ENCODE measurements around the gene ZNF620. TPM values are rescaled to one million over a fixed set of nuclear protein-coding genes. Genes with fewer than 3 reads are reported as not detected.

Gene ZNF620
- total RNA-seq (ENCODE audit: low replicate concordance), result 0.83 and 1.3 TPM in 2 replicates

DNA sequence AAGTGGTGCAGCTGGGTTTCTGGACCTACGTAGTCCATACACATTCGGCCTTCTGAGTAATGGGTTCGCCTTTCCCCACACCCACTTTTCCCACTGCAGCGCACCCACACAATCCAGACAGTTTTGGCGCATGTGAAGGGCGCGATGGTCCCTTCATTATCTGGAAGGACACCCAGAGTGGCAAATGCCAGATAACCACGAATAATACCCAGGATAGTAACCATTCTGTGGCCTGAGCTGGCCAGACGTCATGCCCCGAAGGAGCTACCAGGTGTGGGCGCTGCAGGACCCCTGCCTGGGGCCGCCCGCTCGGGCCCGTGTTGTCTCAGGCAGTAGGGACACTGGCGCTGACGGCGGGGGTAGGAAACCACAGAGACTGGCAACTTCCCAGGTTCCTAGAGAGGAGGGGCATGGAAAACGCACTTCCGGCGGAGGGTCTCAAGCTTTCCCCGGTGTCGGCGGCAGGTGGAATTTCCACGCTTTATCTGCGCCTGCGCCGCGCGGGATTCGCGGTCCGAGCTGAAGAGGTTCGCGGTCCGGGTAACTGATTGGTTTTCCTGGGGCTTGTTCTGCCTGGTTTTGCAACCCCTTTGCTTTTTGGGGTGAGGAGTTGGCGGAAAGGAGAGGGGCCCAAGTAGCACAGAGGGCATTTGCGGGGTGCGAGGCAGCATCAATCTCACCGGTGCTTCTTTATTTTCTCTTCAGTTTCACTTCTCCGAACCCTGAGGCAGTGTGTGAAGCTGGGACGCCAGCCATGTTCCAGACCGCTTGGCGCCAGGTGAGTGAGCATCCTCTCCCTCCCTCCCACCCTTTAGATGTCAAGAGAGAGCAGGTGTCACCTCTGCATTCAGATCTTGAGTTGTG lies at the start of gene ZNF620:
ZNF620 (plus strand) TSS at position 441 of the 864 bp plus-strand sequence; CDS start at position 755, 314 bp downstream.

DNA sequence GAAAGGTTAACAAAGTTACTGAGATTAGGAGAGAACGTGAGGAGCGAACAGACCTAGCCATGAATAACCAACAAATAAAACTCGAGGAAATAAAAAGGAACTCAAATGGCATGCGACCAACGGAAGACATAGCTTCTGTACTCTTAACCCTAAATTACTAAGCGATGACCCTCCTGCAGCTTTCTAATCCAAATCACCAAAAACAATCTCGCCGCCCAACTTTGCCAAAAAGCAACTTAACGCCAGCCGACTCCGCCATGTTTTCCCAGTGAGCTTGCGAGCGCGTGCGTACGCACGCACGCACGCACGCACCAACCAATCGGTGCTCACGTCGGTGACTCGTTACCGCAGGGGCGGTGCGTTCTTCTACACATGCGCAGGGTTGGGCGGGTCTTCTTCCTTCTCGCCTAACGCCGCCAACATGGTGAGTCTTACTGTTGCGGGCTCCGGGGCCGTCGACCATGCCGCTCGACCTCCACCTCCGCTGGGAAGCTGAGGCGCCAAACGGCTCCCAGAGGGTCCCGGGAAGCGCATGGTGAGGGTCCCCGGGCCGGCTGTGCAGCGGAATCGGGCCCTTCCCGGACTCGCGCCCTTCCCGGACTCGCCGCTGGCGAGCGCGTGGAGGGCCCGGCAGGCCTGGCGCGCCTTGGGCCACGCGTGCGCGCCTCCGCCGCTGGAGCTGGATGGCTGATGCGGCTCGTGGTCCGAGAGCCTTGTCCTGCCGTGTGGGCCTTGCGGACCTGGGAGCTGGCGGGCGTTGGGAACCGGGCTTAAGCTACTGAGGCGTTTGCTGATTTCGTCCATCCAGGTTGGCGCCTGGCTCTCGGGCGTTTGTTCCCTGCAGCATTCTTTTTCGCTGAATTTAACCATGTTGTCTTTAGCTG lies 48.7 kb upstream of the ZNF620 start, which contains the start of gene RPL14:
RPL14 (plus strand) TSS at position 400 of the 884 bp plus-strand sequence; CDS start at position 533, 133 bp downstream.

DNA sequence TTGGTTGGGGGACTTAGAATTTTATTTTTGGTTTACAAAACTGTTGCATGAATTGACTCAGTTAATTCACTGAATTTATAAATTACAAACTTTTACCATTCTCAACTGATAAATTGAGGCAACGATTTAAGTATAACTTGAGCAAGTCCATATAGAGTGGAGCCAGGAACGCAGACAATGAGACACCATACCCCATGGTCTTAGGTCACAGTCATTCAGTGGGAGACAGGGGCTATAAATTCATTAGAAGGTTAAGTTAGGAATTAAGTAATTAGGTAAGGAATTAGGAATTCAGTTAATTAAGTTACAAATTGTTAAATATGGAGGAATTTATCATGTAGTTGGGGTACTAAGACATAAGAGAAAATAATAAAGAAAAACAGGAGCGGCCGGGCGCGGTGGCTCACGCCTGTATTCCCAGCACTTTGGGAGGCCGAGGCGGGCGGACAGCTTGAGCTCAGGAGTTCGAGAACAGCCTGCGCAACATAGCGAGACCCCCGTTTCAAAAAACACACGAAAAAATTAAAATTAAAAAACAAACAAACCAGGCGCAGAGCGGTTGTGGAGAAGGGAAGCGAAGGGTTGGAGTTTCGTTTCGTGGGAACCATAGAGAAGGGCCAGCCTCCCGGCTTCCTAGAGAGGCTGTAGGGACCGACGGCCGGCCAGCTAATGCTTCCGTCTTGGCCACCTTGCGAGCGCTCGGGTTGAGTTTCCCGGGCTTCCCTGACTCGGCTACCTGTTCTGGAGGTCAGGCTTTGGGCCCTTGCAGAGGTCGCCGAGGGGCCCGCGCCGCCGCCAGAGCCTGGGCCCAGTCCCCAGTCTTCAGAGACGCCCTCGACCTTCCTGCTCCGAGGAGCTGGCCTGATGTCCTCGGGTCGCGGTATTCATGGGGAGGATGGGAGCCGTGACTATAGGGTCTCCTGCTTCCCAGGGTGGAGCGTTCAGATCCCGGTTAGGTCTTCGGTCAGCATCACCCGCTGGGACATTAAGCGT lies 29.1 kb upstream of the ZNF620 start, which contains the start of gene ZNF619:
ZNF619 (plus strand) TSS at position 645 of the 993 bp plus-strand sequence. CDS start 858 bp downstream, outside the sequence.

DNA sequence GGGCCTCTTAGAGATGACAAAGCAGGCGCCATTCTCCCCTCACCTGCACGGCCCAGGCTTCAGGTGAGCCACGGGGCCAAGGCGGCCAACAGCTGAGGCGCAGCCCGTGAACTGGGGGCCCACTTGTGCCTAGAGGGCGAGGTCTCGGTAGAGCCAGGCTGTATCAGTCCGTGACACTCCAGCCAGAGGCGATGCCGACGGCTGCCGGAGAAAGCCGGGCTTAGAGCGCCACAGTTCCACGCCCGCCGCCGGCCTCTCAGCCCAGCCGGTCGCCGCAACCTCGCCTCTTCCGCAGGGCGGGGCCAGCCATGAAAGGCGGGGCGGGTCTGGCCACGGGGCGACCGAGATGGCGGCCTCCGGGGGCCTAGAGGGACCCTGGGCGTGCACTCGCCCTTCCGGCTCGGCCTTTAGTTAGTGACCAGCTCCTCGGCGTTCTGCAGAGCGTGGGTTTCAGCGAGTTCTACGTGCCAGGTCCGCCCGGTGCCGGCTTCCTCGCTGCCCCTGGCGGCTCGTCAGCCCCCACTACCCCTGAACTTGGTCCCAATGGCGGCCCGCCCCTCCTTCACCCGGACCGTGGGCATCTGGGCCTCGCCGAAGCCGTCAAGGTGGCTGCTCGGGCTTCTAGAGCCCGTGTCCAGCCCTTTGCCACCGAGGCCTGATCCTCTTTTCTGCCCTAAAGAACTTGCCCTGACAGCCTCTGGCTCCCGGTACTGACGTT lies 18.9 kb downstream of the ZNF620 start, which contains the start of gene ZNF621:
ZNF621 (plus strand) TSS at position 393 of the 718 bp plus-strand sequence. CDS start 881 bp downstream, outside the sequence.

Other genes starting within 250 kb of the ZNF620 start
- 7.1 and 11.7 TPM in 2 replicates for gene EIF1B, start 196.3 kb upstream of the ZNF620 start, total RNA-seq (ENCODE audit: low replicate concordance)
- gene ENTPD3, start 118.9 kb upstream of the ZNF620 start, total RNA-seq (ENCODE audit: low replicate concordance), result 0.12 TPM in 1 of 2 replicates, not detected in the other
- gene RPL14, start 48.7 kb upstream of the ZNF620 start, total RNA-seq (ENCODE audit: low replicate concordance), result 408 and 593 TPM in 2 replicates
- 4.3 and 5.1 TPM in 2 replicates for gene ZNF619, start 28.9 kb upstream of the ZNF620 start, total RNA-seq (ENCODE audit: low replicate concordance)
- 9.4 and 12.3 TPM in 2 replicates for gene ZNF621, start 18.9 kb downstream of the ZNF620 start, total RNA-seq (ENCODE audit: low replicate concordance)